ENCODE measurements around the gene CD72. TPM values are rescaled to one million over a fixed set of nuclear protein-coding genes. Genes with fewer than 3 reads are reported as not detected.

Gene CD72
- total and polyA plus RNA-seq, 2 donors (not counting 1 experiment from before 2014, with no cell fraction given) = 1.00 to 2.8 TPM

GRCh38 chr9:35569206-35569605 lies 49.0 kb downstream of the CD72 start:
- H3K9ac ChIP-seq (ENCODE audit: insufficient read depth, low read length) = no peak overlapping the region
- H3K4me1 ChIP-seq (ENCODE audit: control insufficient read depth, extremely low read depth, insufficient read depth, low read length) = no peaks in the 10 kb centered on the region
- no peaks in the 10 kb centered on the region for H3K79me2 ChIP-seq (ENCODE audit: control insufficient read depth, insufficient read depth, low read length)
- TF ChIP-seq CTCF (conservative IDR thresholded peaks at IDR 0.05 in 1 of 2, IDR thresholded peaks at IDR 0.05 in 1 of 2; ENCODE audit: low read depth in 1 of 2, low read length in 2 of 2) (no peak), EZH2 (IDR thresholded peaks at IDR 0.05; ENCODE audit: low read length, missing control alignments) (no peak)
- H4K20me1 ChIP-seq (ENCODE audit: control insufficient read depth, extremely low read depth, insufficient read depth, low read length) = no peaks in the 10 kb centered on the region
- H3K36me3 ChIP-seq (ENCODE audit: control insufficient read depth, insufficient read depth, low read length) = no peaks in the 10 kb centered on the region
- H2AFZ ChIP-seq (ENCODE audit: low read length) = no peak overlapping the region
- H3K4me2 ChIP-seq (ENCODE audit: extremely low read depth, insufficient read depth, low read length) = no peak overlapping the region
- H3K27me3 ChIP-seq (ENCODE audit: control insufficient read depth, insufficient read depth, low read length) = no peaks in the 10 kb centered on the region
- no peak for DNase-seq (ENCODE audit: low read depth in 2 of 2)
- no peaks in the 10 kb centered on the region for H3K9me3 ChIP-seq (ENCODE audit: control insufficient read depth, insufficient read depth, low read depth, low read length)
- H3K27ac ChIP-seq (ENCODE audit: insufficient read depth, low read length) = no peak overlapping the region
- no peak overlapping the region for H3K4me3 ChIP-seq (replicated peaks in 1 of 4; ENCODE audit: control extremely low read depth in 1 of 4, insufficient read depth in 1 of 4, low read depth in 3 of 4, low read length in 4 of 4)

DNA sequence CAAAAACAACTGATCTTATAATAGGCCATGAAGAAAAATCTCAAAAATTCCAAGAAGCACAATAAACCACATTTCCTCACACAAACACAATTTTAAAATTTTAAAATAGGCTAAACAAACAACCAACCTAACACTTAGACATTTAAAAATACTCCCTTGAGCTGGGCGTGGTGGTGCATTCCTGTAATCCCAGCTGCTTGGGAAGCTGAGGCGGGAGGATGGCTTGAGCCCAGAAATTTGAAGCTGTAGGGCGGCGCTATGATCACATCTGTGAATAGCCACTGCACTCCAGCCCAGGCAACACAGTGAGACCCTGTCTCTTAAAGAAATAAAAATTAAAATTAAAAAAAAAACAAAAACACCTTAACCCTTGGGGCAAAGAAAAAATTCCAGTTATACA lies 50.0 kb downstream of the CD72 start:
- Histone ChIP-seq H3K4me3 (replicated peaks in 1 of 4; ENCODE audit: control extremely low read depth in 1 of 4, insufficient read depth in 1 of 4, low read depth in 3 of 4, low read length in 4 of 4) (no peak overlapping the region), H3K4me1 (ENCODE audit: control insufficient read depth, extremely low read depth, insufficient read depth, low read length) (no peaks in the 10 kb centered on the region), H2AFZ (ENCODE audit: low read length) (no peak overlapping the region), H3K9ac (ENCODE audit: insufficient read depth, low read length) (no peak overlapping the region), H3K27ac (ENCODE audit: insufficient read depth, low read length) (no peak overlapping the region), H3K36me3 (ENCODE audit: control insufficient read depth, insufficient read depth, low read length) (no peaks in the 10 kb centered on the region), H3K27me3 (ENCODE audit: control insufficient read depth, insufficient read depth, low read length) (no peaks in the 10 kb centered on the region), H3K4me2 (ENCODE audit: extremely low read depth, insufficient read depth, low read length) (no peak overlapping the region), H3K9me3 (ENCODE audit: control insufficient read depth, insufficient read depth, low read depth, low read length) (no peaks in the 10 kb centered on the region), H3K79me2 (ENCODE audit: control insufficient read depth, insufficient read depth, low read length) (no peaks in the 10 kb centered on the region), H4K20me1 (ENCODE audit: control insufficient read depth, extremely low read depth, insufficient read depth, low read length) (no peaks in the 10 kb centered on the region)
- TF ChIP-seq EZH2 (IDR thresholded peaks at IDR 0.05; ENCODE audit: low read length, missing control alignments) = no peak
- no peak for TF ChIP-seq CTCF (conservative IDR thresholded peaks at IDR 0.05 in 1 of 2, IDR thresholded peaks at IDR 0.05 in 1 of 2; ENCODE audit: low read depth in 1 of 2, low read length in 2 of 2)
- DNase-seq (ENCODE audit: low read depth in 2 of 2) = no peak

GRCh38 chr9:35566417-35566816 lies 51.8 kb downstream of the CD72 start:
- no peaks in the 10 kb centered on the region for H3K79me2 ChIP-seq (ENCODE audit: control insufficient read depth, insufficient read depth, low read length)
- no peaks in the 10 kb centered on the region for H4K20me1 ChIP-seq (ENCODE audit: control insufficient read depth, extremely low read depth, insufficient read depth, low read length)
- H3K27me3 ChIP-seq (ENCODE audit: control insufficient read depth, insufficient read depth, low read length) = no peaks in the 10 kb centered on the region
- no peak for TF ChIP-seq CTCF (conservative IDR thresholded peaks at IDR 0.05 in 1 of 2, IDR thresholded peaks at IDR 0.05 in 1 of 2; ENCODE audit: low read depth in 1 of 2, low read length in 2 of 2)
- TF ChIP-seq EZH2 (IDR thresholded peaks at IDR 0.05; ENCODE audit: low read length, missing control alignments) = no peak
- H3K9ac ChIP-seq (ENCODE audit: insufficient read depth, low read length) = no peak overlapping the region
- no peak overlapping the region for H3K4me2 ChIP-seq (ENCODE audit: extremely low read depth, insufficient read depth, low read length)
- H3K27ac ChIP-seq (ENCODE audit: insufficient read depth, low read length) = no peak overlapping the region
- no peak overlapping the region for H3K4me3 ChIP-seq (replicated peaks in 1 of 4; ENCODE audit: control extremely low read depth in 1 of 4, insufficient read depth in 1 of 4, low read depth in 3 of 4, low read length in 4 of 4)
- H3K36me3 ChIP-seq (ENCODE audit: control insufficient read depth, insufficient read depth, low read length) = peaks cover 3% of the 10 kb centered on the region
- peak in 1 of 2 donors; percentile 55 for DNase-seq (ENCODE audit: low read depth in 2 of 2)
- H2AFZ ChIP-seq (ENCODE audit: low read length) = no peak overlapping the region
- no peaks in the 10 kb centered on the region for H3K9me3 ChIP-seq (ENCODE audit: control insufficient read depth, insufficient read depth, low read depth, low read length)
- H3K4me1 ChIP-seq (ENCODE audit: control insufficient read depth, extremely low read depth, insufficient read depth, low read length) = no peaks in the 10 kb centered on the region
